Stimulated activated CD4-positive, alpha-beta T cell treated with anti-CD3 and anti-CD28 coated beads, Interleukin-4, amount 100 ng/mL, for 1 hour (primary cell): Measurements from ENCODE around the gene NCS1.

Experiments used
- DNase-seq: peaks from one replicate; pipeline ENCODE4 v3.0.0-alpha.2; 2020

The NCS1 gene

DNA sequence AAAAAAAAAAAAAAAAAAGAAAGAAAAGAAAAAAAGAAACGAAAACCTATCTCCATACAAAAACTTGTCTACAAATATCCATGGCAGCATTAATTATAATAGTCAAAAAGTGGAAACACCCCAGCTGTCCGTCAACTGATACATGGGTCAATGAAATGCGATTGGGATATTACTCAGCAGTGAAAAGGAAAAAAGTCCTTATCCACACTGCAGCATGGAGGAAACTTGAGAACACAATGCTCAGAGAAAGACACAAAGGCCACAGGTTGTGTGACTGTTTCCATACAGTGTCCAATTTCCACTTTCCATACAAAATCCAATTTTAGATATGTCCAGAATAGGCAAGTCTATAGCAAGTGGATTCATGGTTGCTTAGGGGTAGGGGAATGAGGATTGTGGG lies 24.3 kb upstream of the NCS1 start:
- DNase-seq: no peak

DNA sequence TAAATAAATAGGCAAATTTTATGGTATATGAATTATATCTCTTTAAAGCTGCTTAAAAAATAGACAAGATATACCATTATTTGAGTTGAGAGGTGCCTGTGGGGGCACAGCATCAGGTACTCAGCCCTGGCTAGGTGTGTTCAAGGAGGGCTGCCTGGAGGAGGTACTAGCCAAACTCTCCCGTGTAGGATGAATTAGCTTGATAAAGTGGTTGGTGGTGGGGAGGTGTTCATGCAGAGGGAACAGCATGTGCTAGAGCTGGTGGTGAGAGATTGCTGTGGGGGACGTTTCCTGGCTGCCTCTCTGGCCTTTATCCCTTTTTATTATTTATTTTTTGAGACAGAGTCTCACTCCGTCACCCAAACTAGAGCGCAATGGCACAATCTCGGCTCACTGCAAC lies 23.2 kb upstream of the NCS1 start:
- DNase-seq: no peak

DNA sequence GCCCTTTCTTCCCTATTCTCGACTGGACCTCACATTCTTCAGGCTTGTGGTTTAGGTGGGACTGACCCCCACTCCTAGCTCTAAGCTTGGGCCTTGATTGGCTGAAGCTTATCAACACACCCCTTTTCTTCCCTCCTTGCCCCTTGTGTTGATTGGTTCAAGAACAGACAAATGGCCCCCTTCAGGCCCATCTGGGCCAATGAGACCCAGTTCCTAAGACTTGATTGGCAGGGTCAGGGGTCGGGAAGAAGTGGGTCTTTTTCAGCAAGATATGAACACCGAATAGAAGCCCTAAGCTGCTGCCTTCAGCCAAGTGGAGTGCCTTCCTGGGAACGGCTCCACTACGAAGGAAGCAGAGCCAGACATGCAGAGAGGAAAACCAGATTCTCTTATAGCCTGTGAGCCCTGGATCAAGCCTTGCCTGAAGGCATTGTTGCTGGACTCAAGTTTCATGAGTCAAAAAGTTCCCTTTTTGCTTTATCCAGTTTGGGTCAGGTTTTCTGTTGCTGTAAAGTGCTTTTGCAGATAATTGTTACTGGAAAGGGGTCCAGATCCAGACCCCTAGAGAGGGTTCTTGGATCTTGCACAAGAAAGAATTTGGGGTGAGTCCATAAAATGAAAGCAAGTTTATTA lies 22.4 kb upstream of the NCS1 start:
- no peak for DNase-seq

DNA sequence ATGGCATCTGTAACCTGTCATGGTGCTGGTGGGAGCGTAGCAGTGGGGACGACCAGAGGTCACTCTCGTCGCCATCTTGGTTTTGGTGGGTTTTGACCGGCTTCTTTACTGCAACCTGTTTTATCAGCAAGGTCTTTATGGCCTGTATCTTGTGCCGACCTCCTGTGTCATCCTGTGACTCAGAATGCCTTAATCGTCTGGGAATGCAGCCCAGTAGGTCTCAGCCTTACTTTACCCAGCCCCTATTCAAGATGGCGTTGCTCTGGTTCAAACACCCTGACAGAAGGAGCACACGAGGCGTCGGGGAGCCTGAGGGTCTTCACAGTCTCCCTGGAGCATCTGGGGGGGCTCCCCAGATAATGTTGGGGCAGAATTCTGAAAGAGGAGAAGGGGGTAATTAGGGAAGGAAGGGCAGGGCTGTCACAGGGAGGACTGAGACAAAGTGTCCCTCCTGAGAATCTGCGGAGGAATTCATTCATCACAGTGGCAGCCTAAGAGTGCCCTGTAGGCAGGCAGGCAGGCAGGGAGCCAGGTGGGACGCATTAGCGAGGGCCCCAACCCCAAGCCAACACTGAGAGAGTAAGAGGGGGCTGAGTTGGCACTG lies 21.3 kb upstream of the NCS1 start:
- DNase-seq: no peak

DNA sequence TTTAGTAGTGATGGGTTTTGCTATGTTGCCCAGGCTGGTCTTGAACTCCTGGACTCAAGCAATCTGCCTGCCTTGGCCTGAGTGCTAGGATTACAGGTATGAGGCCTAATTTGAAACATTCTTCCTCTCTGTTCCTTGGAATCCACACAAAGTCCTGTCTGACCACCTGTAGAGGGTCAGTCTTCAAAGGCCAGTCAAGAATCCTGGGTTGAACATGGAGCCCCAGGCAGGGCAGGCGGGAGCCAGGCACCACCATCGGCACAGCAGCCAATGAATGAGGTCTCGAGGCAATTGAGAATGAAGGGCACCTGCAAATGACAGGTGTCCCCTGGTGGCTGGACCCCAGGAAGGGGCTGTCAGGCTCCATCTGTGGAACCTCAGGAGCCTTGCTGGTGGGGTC lies 17.4 kb upstream of the NCS1 start:
- DNase-seq: no peak

DNA sequence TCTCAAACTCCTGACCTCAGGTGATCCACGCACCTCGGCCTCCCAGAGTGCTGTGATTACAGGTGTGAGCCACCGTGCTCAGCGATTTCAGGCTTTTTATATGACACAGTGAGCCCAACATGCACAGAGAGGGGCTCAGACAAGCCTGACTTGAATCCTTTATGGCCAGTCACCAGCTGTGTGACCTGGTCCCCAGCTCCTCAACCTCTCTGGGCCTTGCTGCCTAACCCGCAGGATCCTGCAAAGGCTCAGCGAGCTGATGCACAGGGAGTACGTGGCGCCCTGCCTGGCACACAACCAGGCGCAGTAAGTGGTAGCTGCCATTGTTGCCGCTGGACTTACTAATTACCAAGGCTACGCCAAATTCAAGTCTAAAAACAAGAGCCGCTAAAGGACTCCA lies 16.6 kb upstream of the NCS1 start:
- no peak for DNase-seq

DNA sequence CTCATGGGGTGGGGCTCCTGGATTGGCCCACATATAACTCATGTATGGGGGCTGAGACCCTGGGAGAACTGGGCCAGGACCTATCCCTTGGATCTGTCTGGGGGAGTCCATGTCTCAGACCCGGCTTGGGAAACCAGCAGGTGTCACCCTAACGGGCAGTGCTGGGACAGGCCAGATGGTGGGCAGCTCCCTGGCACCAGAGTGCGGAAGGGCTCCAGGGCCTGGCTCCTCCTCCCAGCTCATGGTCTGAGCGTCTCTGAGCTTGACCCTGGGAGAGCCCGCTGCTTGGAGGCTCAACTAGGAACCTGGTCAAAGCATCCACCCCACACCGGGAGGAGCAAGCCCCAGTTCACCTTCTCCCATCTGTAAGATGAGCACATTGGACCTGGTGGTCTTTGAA lies 15.5 kb upstream of the NCS1 start:
- DNase-seq: no peak

DNA sequence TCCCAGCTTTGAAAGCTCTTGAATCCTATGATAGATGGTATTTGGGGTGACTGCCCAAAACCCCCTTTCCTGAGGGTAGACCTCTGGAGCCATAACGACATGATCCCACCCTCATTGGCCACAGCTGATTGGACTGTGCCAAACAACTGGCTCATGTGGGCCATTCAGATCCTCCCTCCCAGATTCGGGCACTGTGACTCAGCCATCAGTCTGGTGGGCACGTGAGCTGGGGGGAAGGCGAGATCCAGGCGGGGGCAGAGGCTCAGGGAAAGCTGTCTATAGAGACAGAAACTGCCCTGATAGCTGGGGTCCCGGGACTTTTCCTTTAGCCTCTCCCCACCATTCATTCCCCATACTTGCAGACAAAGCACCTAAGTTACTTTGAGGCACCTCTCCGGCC lies 15.1 kb upstream of the NCS1 start:
- no peak for DNase-seq

DNA sequence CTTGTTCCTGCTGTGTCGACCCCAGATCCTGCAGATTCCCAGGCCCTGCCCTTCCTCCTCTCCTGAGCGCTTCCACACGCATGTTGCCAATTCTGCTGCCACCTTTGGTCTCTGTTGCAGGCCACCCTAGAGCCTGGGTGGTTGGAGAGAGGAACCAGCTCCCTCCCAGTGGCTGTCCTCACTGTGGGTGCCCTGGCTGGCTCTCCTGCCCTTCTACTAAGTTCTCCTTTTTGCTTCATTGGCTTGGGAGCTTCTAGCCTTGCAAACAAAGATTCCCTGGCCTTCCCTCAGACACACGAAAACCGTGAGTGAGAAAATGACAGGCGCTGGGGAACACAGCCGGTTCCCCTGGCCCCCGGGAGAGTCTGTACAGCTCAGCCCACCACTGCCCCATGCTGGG lies 14.2 kb upstream of the NCS1 start:
- no peak for DNase-seq

DNA sequence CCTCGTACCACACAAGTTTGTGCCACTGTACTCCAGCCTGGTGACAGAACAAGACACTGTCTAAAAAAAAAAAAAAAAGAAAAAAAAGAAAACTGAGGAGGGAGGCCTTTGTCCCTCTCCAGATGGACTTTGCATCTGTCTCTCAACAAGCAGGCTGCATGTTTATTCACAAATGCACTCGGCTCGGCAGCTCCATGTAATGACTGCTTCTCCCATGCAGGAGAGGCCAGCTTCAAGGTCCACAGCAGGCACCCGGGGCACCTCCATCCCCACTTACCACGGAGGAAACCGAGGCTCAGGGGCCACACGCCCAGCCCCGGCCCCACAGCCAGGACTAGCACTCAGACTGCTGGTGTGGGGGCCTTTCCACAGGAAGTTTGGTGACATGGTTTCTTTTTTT lies 13.1 kb upstream of the NCS1 start:
- no peak for DNase-seq

DNA sequence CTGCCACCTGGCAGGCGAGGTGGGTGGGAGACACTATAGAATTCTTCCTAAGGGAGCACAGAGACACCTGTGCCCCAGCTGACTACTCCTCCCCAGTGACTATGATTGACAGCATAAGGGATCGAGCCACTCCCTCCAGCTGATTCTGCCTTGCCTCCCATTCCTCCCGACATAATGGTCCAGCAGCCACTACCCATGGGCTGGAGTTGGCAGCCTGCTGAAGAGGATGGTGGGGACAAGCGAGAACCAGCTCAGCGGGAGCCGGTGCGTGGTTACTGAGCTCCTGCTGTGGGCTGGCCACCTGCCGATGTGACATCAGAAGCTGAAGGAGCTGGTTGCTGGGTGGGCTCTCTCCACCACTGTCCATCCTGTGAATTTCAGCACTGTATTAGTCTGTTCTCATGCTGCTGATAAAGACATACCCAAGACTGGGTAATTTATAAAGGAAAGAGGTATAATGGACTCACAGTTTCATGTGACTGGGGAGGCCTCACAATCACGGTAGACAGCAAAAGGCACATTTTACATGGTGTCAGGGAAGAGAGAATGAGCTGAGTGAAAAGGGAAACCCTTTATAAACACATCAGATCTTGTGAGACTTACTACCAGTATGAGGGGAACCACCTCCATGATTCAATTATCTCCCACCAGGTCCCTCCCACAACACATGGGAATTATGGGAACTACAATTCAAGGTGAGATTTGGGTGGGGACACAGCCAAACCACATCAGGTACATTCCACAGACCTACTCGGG lies 12.1 kb upstream of the NCS1 start:
- DNase-seq: no peak

DNA sequence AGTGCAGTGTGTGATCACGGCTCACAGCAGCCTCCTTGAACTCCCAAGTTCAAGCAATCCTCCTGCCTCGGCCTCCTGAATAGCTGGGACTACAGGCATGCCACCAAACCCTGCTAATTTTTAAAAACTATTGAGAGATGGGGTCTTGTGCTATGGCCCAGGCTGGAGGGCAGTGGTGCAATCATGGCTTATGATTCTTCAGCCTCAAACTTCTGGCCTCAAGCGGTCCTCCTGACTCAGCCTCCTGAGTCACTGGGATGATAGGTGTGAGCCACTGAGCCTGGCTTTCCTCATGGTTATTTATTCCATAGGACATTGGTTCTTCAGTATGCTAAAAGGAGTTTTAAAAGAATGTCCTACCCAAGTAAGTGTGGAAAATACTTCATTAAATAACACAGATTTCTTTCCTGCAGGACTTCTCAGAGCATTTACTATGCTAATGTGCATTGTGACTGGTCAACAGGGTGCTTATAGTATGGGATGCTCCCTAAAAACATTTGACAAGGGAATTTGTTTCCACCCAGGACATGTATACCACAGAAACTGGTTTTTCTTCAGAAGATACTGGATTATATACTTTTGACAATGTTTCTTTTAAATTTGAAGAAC lies 11.2 kb upstream of the NCS1 start:
- no peak for DNase-seq

DNA sequence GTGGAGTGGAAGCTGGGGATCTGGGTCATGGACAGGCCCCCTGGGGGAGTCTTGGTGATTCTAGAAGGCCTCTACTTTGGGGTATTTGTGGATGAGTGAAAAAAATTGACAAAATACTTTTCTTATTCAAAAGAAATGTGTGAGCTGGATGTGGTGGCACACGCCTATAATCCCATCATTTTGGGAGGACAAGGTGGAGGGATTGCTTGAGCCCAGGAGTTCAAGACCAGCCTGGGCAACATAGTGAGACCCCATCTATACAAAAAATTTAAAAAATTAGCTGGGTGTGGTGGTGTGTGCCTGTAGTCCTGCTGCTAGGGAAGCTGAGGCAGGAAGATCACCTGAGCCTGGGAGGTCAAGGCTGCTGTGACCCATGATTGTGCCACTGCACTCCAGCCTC lies 6.6 kb upstream of the NCS1 start:
- no peak for DNase-seq

DNA sequence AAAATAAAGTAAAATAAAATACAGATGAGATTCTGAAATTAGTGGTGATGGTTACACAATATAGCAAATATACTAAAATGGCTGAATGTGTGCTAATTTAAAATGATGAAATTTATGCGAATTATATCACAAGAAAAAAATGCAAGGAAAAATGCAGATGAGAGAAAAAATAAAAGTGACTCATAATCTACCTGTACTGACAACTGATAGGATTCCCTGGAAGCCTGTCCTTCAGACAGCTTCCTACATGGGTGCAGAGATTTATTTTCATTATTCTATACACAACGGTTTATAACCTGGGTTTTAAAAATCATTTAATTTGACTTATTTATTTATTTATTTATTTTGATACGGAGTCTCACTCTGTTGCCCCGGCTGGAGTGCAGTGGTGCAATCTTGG lies 5.8 kb upstream of the NCS1 start:
- no peak for DNase-seq

DNA sequence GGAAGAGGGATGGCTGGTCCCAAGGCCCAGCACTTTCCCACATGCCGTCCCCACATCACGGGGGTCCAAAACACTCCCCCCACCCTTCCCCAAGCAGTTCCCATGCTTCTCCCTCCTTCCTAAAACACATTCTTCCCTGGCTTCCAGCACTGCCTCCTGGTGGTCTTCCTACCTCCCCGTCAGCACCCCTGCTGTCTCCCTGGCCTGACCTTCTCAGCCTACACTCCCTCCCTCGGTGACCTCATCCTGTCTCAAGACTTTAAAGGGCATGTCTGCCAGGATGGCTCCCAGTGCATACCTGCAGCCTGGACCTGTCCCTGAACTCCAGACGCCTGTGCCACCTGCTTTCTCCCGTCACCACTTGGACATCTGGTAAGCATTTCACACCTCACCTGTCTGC lies 4.3 kb upstream of the NCS1 start:
- DNase-seq: no peak

DNA sequence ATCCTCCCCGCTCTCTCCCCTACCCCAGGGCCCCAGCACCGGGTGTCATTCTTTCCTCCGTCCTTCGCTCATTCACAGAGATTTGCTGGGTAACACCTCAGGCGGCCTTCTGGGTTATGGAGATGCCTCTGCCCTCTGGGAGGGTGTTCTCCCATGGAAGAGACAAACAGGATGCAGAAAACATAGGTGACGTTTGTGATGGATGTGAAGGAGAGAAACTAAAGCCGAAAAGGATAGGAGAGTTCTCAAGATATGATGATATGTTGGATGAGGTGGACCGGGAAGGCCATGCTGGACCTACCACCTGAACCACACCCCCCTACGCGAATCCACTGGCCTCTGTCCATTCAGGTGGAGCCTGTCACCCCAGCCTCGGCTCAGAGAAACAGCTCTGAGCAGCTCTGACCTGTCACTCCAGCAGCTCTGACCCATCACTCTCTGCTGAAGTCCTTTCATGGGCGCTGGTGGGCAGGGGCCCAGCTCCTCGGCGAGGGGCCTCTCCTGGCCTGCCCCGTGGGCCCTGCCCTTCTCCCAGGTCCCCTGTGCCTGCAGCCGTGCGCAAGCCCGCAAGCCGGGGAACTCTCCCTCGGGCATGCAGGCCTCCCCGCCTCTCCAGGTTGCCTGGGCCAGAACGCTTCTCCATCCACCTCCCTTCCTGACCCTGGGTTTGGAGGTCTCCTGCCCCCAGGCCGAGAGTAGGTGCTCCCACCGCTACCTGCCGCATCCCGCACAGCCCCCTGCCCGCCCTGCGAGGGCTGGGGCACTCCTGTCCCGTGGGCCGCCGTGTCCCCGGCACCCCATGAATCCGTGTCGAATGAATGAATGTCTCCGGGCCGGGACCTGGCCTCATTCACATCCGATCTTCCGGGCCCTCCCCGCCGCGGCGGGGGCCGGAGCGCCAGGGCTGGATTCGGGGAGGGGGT lies 717 bp upstream of the NCS1 start:
- no peak for DNase-seq

DNA sequence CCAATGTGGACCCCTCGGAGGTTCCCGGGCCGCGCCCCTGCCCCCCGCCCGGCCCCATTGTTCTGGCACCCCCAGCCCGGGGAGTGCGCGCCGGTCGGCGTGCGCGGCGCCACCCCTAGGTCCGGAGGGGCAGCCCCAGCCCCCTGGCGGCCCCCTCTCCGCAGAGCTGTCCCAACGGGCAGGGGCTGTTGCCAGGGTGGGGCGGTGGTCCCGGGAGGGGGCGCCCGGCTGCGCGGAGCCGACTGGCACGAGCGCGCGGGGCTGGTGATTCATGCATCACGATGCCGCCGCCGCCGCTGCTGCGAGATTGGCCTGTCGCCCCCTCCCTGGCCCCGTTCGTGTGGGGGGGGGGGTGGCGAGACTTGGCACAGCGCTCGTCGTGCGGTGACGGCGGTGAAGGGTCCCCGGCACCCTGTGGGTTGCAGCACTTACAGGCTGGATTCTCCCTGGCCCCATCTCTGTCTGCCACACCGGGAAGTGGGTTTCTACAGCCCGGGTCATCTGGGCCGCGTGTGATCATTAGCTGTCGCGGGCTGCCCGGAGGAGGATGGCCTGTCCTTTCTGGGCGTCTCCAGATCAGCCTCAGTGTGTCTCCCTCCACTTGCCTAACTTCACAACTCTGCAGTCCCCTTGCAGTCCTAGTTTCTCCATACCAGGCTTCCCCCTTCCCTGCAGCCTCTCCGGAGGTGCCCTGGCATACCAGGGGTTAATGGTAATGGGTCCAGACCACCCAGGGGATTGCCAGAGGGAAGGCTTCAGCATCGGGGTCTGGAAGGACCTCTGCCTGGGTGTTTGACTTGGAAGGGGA lies 858 bp downstream of the NCS1 start:
- DNase-seq: peak; percentile 58

DNA sequence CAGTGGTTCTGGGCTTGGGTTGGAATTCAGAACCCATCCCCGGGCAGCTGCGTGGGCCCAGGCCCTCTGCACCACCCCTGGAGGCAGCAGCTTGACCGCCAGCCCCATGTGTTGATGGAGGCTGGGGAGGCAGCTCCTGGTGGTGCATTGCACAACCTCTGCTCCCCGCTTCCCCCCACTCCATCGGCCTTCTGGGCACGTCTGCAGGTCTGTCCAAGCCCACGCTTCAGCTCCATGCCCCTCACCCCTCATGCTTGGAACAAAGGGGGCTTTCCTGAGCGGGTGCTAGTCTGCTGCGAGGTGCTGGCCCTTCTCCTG lies 1.4 kb downstream of the NCS1 start:
- DNase-seq: no peak

DNA sequence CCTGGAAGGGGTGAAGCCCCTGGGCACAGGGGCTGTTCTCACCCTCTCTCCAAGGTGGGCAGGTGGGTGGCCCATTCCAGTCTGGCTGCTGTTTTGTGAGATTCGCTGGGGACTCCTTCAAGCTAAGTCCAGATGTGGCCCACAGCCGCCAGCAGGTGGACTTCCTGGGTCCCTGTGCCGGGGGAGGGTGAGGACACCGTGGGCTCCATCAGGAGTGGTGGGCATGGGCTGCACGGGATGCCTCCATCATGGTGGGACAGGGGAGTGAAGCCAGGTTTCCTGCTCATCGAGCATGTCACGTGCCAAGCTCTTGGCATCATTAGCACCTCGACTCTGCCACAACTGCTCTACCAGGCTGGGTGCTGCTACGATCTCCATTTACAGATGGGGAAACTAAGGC lies 1.8 kb downstream of the NCS1 start:
- no peak for DNase-seq

DNA sequence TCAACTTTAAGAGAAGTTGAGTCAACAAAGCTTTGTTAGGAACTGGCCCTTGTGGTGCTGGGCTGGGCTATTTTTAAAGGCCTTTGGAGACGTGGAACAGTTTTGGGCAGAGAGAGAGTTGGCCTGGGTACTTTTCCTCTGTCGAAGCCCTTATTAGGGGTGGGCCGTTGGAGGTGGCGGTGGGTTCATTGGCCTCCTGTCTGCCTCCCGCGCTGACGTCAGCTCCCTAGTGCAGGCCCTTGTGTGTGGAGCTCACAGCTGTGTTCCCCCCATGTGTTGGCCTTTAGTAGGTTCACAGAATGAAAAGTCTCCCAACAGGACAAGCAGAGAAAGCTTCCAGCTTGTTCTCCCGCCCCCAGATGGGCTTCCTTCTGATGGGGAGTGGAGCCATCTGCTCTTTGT lies 2.7 kb downstream of the NCS1 start:
- no peak for DNase-seq

DNA sequence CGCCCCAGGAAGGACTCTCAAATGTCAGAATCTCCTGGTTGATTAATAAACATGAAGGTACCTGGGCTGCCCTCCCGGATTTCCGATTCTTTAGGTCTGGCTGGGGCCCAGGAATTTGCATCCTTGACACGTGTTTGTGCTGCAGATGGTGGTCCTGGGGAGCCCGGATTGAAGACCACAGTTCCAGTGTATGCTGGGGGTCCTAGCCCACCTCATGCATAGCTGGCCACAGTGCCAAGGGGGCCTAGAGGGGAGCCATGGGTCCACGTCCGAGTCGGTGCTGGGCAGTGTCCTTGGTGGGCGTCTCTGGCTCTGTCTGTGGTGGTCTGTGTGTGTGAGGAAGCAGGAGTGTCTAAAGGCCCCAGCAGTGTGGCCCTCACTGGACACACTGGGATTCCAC lies 3.2 kb downstream of the NCS1 start:
- DNase-seq: no peak

DNA sequence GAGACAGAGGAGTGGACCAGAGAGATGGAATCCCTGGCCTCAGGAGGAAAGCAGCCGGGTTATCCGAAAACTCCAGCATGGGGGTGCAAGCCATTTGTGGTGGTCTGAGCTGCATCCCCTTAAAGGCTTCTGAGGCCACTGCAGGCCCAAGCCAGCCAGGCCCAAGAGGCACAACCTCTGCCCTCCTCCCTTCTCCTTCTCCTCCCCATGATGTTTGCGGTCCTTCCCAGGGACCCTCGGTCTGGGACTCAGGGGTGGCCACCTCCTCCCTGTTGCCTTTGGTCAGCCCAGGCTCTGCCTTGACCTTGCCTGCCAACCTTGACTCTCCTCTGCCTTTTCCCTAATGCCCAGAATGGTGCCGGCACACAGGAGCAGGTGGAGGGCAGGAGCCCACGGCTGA lies 4.6 kb downstream of the NCS1 start:
- DNase-seq: no peak
